HG03175 (cell line): ENCODE measurements around the gene ACSM6.
A peak's percentile ranks its signal among the peaks of the same experiment; 100 is the strongest.
"Not testable (repeated sequence)": the region's sequence is repeated elsewhere in the genome, so short reads cannot be mapped to it uniquely, and the experiment has no call there.

ENCODE experiments used
- ATAC-seq: cut with Tn5 transposase; IDR thresholded peaks from one replicate; pipeline ENCODE4 v1.9.1; 2021; ENCODE audit warnings: mild to moderate bottlenecking, moderate library complexity; ENCODE audit not compliant: unreplicated experiment

The ACSM6 gene

GRCh38 chr10:95214793-95215192, 20.8 kb downstream of the ACSM6 start:
- no peak for ATAC-seq

GRCh38 chr10:95217476-95217875, 23.4 kb downstream of the ACSM6 start:
- no peak for ATAC-seq

- ATAC-seq, result no peak
Measured at GRCh38 chr10:95220539-95220938, 26.5 kb downstream of the ACSM6 start.

GRCh38 chr10:95221124-95221523, 27.1 kb downstream of the ACSM6 start:
- no peak for ATAC-seq

GRCh38 chr10:95225136-95225535, 31.1 kb downstream of the ACSM6 start:
- ATAC-seq, result no peak

GRCh38 chr10:95228934-95229723, 35.1 kb downstream of the ACSM6 start:
- not testable (repeated sequence) for ATAC-seq

- ATAC-seq, result no peak
Measured at GRCh38 chr10:95229724-95230627, 35.9 kb downstream of the ACSM6 start.

- peak; percentile 78 for ATAC-seq
Measured at GRCh38 chr10:95230677-95231586, 36.9 kb downstream of the ACSM6 start.

GRCh38 chr10:95233377-95234034, 39.5 kb downstream of the ACSM6 start:
- no peak for ATAC-seq

- ATAC-seq, result no peak
Measured at GRCh38 chr10:95234951-95235350, 40.9 kb downstream of the ACSM6 start.

GRCh38 chr10:95235676-95236067, 41.6 kb downstream of the ACSM6 start:
- ATAC-seq, result no peak

- peak; percentile 99 for ATAC-seq
Measured at GRCh38 chr10:95236068-95236903, 42.2 kb downstream of the ACSM6 start.

GRCh38 chr10:95237376-95238170, 43.5 kb downstream of the ACSM6 start:
- ATAC-seq, result no peak

- not testable (repeated sequence) for ATAC-seq
Measured at GRCh38 chr10:95240096-95240495, 46.1 kb downstream of the ACSM6 start.

- ATAC-seq, result no peak
Measured at GRCh38 chr10:95240811-95241210, 46.8 kb downstream of the ACSM6 start.

GRCh38 chr10:95241533-95241932, 47.5 kb downstream of the ACSM6 start:
- no peak for ATAC-seq

- ATAC-seq, result no peak
Measured at GRCh38 chr10:95242581-95243317, 48.7 kb downstream of the ACSM6 start.

GRCh38 chr10:95243318-95243617, 49.2 kb downstream of the ACSM6 start:
- ATAC-seq, result no peak
